ENCODE measurements around the gene LAMP5. TPM values are rescaled to one million over a fixed set of nuclear protein-coding genes. Genes with fewer than 3 reads are reported as not detected.

LAMP5 gene
- total and polyA plus RNA-seq, 2 of the 13 experiments (the other 11 are each of a cell fraction or from before 2014, with no cell fraction given), result not detected

- TF ChIP-seq, protein P1, sequence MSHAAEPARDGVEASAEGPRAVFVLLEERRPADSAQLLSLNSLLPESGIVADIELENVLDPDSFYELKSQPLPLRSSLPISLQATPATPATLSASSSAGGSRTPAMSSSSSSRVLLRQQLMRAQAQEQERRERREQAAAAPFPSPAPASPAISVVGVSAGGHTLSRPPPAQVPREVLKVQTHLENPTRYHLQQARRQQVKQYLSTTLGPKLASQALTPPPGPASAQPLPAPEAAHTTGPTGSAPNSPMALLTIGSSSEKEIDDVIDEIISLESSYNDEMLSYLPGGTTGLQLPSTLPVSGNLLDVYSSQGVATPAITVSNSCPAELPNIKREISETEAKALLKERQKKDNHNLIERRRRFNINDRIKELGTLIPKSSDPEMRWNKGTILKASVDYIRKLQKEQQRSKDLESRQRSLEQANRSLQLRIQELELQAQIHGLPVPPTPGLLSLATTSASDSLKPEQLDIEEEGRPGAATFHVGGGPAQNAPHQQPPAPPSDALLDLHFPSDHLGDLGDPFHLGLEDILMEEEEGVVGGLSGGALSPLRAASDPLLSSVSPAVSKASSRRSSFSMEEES (CRISPR knock-in tag; IDR thresholded peaks at IDR 0.05), result no peak
- TF ChIP-seq ZSCAN31 (CRISPR knock-in tag; IDR thresholded peaks at IDR 0.05; ENCODE audit: low read depth) (no peak), ZNF772 (CRISPR knock-in tag; IDR thresholded peaks at IDR 0.05) (no peak), KAT7 (CRISPR knock-in tag; IDR thresholded peaks at IDR 0.05; ENCODE audit: borderline replicate concordance) (no peak), KLF16 (CRISPR knock-in tag; IDR thresholded peaks at IDR 0.05) (no peak)
These were observed 12.9 kb upstream of the LAMP5 start (continued) for GRCh38 chr20:9501473-9501872.

DNA sequence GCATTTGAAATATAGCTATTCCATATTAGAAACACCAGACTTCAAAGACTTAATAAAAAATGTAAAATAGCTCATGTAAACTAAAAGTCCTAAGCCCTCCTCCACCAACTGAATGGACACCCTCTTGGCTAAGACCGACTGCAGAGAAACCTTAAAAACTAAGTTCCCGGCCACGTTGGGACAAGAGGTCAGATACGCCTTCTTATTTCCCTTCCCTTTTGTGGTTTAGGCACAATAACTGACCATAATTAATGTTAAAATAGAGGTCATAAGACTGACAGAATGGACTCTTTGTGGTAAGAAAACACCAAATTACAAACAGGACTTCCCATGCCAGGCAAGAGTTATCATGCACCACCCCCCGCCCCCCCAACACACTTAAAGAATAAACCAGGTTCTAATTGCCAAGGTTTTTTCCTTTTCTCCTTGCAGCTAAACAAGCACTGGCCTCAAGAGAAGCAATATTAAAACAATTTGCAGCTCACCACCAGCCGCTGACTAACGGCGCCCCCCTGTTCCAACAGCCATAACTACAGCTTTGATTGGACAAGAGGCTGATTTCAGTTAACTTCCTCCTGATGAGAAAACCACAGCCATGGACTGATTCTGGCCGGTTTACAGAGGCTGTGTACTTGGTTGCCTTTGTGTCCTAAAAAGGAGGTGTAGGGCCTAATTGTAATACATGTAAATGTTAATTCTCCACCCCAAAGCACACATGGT lies 10.7 kb upstream of the LAMP5 start:
- no peaks in the 10 kb centered on the region for H3K4me1 ChIP-seq (ENCODE audit: insufficient read depth, low read length)
- FAIRE-seq (no peak), DNase-seq (ENCODE audit: low spot score) (no peak), ATAC-seq (no peak)
- H3K79me2 ChIP-seq (ENCODE audit: insufficient read depth, low read length), result no peaks in the 10 kb centered on the region
- H3K9ac ChIP-seq (ENCODE audit: insufficient read depth, low read depth, low read length), result no peak overlapping the region
- ChIA-PET CTCF (ENCODE audit: low intra/inter-chr PET ratio, low total read pairs) (no interaction called here), POLR2A (no interaction called here)
- no peak overlapping the region for H3K4me2 ChIP-seq (ENCODE audit: low read depth, low read length)
- H3K36me3 ChIP-seq (replicated peaks in 1 of 2; ENCODE audit: control insufficient read depth in 1 of 2, insufficient read depth in 2 of 2, low read length in 2 of 2), result no peaks in the 10 kb centered on the region
- no TSS peak for BruUV-seq (replicated peaks)
- no peaks in the 10 kb centered on the region for H4K20me1 ChIP-seq (ENCODE audit: insufficient read depth, low read length)
- no peaks in the 10 kb centered on the region for H3K9me3 ChIP-seq (ENCODE audit: low read length)
- H3K27me3 ChIP-seq (ENCODE audit: control insufficient read depth in 1 of 2, insufficient read depth in 2 of 2, low read length in 2 of 2), result peaks cover 5 to 36% of the 10 kb centered on the region in 2 experiments
- H3K27ac ChIP-seq (ENCODE audit: extremely low read length, insufficient read depth, low read length), result no peak overlapping the region
- intact Hi-C loops (cut with micrococcal nuclease; ENCODE audit: unreplicated experiment), result no loop called here
- in situ Hi-C loops (cut with HindIII; ENCODE audit: extremely low pct_ligation_motif_present, low pct_unique_long_range_greater_than_20kb), result no loop called here
- no peak overlapping the region for H2AFZ ChIP-seq (ENCODE audit: low read length)
- H3K4me3 ChIP-seq (replicated peaks in 1 of 3; ENCODE audit: insufficient read depth in 1 of 3, low read depth in 2 of 3, low read length in 3 of 3), result no peak overlapping the region
- 19% methylated on average over 9 of the region's 9 CpGs for WGBS (ENCODE audit: low lambda C conversion rate)
- TF ChIP-seq MEIS1 (CRISPR knock-in tag; IDR thresholded peaks at IDR 0.05; ENCODE audit: borderline replicate concordance), result no peak
- TF ChIP-seq ZNF263 (CRISPR knock-in tag; IDR thresholded peaks at IDR 0.05), result no peak
- no peak for TF ChIP-seq ZFP36L1 (CRISPR knock-in tag; IDR thresholded peaks at IDR 0.05)
- TF ChIP-seq PAWR (CRISPR knock-in tag; IDR thresholded peaks at IDR 0.05; ENCODE audit: borderline replicate concordance), result no peak
- TF ChIP-seq RERE (CRISPR knock-in tag; IDR thresholded peaks at IDR 0.05; ENCODE audit: low read depth), result no peak
- TF ChIP-seq ZNF530 (CRISPR knock-in tag; IDR thresholded peaks at IDR 0.05; ENCODE audit: low read depth), result no peak
- TF ChIP-seq ZNF101 (CRISPR knock-in tag; IDR thresholded peaks at IDR 0.05; ENCODE audit: borderline replicate concordance, low read depth), result no peak
- TF ChIP-seq ZNF136 (CRISPR knock-in tag; IDR thresholded peaks at IDR 0.05; ENCODE audit: low read depth), result no peak
- TF ChIP-seq ZNF552 (CRISPR knock-in tag; IDR thresholded peaks at IDR 0.05; ENCODE audit: borderline replicate concordance), result no peak
- TF ChIP-seq MXD1 (CRISPR knock-in tag; IDR thresholded peaks at IDR 0.05), result no peak
